GM19035 (cell line): ENCODE measurements around the gene CARMIL3.
"Not testable (repeated sequence)": the region's sequence is repeated elsewhere in the genome, so short reads cannot be mapped to it uniquely, and the experiment has no call there.

Experiments used
- ATAC-seq: cut with Tn5 transposase; IDR thresholded peaks from one replicate; pipeline ENCODE4 v1.9.1; 2021; ENCODE audit not compliant: unreplicated experiment

Gene CARMIL3

DNA sequence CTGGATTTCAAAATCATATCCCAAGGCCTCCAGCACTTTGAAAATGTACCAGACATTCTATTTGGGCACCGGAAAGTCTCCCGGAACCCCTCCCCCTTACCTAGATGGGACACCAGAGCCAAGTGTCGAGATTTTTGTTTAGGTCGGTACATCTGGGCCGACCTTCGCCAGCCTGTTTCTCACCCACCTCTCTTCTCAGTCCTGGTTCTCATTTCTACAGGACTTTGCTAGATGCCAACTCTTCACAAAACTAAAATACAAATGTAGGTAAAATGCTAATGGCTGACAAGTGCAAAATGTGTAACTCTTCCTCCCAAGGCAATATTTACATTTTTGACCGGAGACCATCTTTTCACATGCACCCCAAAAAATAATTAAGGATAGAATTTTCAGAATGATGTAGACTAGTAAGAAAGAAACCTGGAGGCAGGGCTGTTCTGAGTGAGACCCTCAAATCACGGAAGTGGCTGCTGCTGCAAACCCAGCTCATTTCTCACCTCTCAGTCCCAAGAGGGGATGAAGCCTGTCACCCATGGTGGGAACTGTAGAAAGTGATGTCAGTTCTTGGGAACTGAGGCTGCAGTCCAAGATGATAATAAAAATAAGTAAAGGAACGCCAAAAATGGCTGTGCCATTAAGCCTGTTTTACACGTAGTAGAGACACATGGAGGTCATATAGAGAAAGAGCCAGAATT, 14.7 kb upstream of the CARMIL3 start:
- ATAC-seq, result not testable (repeated sequence)

DNA sequence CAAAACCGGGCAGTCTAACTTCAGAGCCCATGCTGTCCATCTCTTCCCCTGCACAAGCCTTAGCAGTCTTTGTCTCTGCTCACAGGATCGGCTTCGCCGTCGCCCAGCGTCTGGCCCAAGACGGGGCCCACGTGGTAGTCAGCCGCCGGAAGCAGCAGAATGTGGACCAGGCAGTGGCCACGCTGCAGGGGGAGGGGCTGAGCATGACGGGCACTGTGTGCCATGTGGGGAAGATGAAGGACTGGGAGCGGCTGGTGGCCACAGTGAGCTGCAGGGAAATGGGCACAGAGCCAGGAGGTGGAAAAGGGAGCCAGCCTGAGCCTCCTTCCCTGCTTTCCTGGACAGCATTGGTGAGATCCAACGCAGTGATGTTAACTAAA, 14.2 kb upstream of the CARMIL3 start:
- ATAC-seq, result no peak

DNA sequence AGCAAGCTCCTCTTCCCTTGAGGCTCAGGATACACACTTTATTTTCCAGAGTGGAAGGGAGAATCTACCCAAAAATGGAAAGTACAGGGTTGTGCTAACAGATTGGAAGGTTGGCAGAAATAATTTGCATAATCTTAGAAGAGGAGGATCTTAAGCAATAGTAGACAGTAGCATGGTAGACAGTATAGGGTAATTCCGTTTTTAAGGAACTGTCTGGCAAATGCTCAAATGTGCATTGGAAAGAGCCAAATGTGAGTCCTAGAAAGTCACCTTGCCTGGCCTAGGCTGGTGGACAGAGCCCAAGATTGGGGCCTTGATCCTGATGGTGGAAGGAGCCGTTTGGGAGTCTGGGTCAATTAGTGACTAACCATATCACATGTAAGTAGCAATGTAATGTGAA, 13.1 kb upstream of the CARMIL3 start:
- ATAC-seq, result no peak

DNA sequence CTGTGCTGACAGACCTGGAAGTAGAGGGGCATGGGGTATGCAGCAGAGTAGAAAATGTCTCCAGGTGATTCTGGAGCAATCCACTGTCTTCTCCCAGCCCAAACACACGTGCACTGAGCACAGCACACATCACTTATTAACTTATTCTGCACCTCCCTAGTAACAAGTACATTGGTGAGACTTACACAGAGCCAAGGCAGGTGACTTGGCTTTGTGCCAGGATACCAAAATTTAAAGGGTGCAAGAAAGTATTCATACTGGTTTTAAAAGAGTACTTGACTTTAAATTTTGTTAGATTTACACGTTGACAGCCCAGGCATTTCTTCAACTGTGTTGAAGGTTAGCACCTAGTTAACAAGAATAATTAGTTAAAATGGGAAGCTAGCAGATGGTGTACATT, 11.1 kb upstream of the CARMIL3 start:
- no peak for ATAC-seq

DNA sequence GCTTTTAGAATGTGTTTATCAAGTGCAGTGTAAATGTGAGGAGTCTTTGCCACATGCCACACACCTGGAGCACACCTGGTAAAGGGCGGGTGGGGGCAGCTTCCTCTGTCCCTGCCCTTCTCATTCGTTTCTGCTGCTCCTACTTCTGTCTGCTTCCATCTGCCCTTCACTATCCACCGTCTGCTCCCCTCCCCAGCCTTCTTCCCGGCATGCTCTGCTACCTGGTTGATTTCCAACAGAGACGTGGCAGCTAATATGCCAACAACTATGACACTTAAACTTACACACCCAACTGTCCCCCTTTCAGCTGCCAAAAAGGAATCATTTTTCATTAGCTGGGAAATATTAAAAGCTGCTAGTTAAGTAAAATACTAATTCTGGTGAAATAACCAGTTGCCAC, 9.1 kb upstream of the CARMIL3 start:
- no peak for ATAC-seq

DNA sequence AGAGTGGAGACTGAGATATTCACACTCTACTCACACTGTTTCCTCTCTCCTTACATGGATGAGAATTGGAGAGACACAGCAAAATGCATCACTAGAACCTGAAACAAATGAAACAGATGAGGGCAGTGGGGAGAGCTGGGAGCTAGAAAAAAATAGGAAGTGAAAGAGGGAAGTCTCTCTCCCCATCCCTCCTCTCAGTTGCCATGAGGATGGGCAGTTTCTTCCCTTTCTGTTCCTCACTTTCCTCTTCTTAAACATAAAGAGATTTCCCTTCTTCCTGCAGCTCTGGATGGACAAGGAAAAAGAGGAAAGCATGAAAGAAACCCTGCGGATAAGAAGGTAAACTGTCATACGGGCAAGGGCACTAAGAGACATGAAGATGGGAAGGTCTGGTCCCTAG, 2.8 kb upstream of the CARMIL3 start:
- not testable (repeated sequence) for ATAC-seq

DNA sequence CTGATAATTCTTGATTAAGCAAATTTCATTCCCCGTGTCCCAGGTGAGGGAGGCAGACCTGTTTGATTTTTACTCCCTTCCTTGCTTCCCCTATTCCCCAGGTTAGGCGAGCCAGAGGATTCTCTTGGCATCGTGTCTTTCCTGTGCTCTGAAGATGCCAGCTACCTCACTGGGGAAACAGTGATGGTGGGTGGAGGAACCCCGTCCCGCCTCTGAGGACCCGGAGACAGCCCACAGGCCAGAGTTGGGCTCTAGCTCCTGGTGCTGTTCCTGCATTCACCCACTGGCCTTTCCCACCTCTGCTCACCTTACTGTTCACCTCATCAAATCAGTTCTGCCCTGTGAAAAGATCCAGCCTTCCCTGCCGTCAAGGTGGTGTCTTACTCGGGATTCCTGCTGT, 1.1 kb upstream of the CARMIL3 start:
- not testable (repeated sequence) for ATAC-seq

DNA sequence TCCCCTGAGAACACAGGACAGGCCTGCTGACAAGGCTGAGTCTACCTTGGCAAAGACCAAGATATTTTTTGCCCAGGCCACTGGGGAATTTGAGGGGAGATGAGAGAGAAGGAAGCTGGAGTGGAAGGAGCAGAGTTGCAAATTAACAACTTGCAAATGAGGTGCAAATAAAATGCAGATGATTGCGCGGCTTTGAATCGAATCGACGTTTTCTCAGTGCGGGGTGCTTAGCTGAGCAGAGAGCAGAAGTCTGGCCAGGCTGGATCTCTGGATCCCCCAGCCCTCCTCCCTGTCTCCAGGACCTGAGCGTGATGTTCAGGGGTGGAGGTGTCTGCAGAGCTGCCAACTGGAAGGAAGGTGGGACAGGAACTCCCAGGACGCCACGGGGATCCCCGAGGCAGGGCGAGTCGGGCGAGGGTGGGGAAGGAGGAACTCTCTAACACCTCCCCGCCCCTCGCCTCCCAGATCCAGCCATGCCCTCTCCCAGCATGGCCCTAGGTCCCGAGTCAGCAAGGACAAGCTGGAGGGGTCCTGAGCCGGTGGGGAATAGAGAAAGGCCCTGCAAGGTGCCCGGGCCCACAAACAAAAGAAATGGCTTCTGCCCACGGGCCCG, 527 bp upstream of the CARMIL3 start:
- peak; percentile 12 for ATAC-seq

DNA sequence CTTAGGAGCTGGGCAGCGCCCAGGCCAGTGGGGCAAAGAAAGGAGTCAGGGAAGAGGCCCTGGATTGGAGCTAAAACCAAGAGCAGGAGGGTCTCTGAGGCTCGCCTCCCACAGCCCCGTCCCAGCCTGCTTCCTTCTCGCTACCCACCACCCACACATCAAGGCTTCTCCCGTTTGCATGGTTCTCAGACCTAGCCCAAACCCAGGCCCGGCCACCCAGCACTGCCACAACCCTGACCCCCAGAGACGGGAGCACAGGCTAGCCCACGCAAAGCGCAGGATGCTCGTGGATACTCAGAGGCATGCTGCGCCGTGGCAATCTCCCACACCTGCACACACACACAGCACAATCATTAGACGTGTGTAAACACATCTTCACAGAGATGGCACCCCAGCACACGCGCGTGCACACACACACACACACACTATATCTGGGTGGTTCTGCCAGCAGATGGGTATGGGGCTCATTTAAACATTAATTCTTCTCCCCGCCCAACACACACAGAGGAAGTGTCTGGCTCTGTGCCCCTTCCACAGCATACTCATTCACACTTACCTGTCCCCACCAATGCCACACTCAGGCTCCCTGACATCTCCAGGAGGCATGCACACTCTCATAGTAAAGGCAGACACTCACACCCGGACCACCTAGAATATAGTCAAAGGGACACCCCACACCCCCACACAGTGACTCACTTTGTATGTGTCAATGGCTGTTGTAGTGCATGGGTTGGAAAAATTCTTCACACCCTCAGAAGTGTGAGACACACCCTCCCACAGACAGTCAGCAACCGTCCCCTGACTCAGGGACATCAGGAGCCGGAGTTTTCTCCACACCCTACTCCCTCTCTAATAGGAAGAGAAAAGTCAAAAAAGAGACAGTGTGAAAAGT, 1.1 kb downstream of the CARMIL3 start:
- ATAC-seq, result no peak

DNA sequence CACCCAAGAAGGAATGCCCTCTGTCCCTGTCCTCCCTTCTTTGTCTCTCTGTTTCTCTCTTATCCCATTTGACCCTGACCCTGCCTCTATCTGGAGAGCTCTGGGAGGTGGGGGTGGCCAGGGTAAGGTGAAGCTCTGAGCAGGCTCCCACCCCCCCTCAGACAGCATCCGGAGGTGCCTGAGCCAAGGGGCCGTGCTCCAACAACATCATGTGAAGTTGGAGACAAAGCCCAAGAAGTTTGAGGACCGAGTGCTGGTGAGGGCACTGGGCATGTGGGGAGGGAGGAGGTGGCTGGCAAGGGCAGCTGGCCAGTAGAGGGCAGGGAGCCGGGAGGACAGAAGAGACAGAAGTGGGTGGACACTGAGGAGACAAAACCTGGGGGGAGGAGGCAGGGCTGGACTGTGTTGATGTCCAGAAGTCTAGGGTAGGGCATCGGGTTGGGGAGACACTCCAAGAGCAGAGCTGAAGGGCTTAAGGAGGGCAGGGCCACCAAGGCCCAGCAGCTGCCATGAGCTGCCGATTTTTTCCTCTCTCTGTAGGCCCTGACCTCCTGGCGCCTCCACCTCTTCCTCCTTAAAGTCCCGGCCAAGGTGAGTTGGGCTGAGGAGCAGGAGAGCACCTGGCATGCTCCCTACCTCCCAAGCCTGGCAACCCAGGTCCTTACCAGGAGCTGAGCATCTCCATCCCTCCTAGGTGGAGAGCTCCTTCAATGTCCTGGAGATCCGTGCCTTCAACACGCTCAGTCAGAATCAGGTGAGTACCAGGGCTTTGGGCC, 1.9 kb downstream of the CARMIL3 start:
- no peak for ATAC-seq

DNA sequence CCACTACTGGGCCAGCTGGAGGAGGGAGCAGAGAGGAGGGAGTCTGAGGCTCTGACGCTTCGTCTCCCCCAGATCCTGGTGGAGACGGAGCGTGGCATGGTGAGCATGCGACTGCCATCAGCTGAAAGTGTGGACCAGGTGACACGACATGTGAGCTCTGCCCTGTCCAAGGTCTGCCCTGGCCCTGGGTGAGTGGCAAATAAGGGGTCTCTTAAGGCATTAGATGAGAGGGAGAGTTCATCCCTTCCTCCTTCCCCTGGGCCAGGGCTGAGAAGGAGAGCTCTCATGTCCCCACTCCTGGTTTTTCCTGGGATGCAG, 2.5 kb downstream of the CARMIL3 start:
- no peak for ATAC-seq

DNA sequence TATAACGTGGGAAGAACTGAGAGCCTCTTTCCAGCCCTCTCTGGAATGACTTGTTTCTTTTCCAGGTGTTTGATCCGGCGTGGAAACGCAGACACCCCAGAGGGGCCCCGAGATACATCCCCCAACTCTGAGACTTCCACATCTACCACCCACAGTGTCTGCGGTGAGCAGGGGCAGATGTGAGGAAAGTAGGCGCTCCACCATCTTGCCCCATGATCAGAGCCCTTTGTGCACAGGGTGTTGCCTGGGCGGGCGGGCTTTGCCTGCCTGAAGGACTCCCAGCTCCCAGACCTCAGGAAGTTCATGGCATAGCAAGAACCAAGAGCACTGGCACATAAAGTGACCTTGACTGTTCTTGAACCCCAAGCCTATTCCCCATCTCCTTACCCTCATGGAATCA, 2.8 kb downstream of the CARMIL3 start:
- no peak for ATAC-seq

DNA sequence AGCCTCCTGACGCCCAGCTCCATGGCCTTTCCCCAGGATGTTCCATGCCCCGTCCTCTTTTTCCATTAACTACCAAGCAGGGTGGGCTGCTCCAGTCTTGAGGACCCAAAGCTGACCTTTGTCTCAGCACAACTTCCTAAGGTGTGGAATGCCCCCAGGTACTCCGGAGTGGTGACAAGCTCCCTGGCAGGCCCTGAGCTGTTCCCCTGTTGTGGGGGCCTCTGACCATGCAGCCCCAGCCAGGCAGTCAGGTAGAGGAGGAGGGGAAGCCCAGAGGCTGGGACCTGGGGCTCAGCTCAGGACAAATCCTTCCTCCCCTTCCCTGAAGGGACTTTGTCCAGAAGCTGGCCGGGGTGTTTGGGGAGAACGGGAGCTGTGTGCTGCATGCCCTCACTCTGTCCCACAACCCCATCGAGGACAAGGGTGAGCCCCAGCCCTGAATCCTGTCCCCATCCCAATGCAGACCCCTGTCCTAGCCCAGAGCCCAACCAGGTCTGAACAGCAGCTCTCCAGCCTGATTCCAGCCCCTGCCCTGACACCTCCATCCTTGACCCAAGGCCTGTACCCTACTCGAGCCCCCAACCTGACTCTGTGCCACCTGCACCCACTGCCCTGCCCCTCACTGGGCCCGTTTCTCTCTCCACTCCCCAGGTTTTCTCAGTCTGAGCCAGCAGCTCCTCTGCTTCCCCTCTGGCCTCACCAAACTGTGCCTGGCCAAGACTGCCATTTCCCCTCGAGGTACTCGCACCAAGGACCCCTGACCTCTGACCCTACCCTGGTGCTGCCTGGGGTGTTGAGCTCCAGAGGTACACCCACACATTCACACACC, 4.4 kb downstream of the CARMIL3 start:
- no peak for ATAC-seq

DNA sequence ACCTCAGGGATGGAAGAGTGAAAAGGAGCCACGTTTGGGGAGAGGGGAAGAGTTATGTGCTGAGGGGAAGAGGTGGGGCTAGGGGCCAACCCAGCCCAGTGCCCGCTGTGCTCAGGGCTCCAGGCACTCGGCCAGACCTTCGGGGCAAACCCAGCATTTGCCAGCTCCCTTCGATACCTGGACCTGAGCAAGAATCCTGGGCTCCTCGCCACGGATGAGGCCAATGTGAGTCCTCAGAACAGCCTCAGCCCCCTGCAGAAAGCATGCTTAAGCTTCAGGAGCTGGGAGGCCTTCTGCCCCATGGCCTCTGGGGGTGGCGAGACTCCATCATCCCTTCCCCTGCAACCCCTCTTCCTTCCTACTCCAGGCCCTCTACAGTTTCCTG, 5.0 kb downstream of the CARMIL3 start:
- ATAC-seq, result no peak

DNA sequence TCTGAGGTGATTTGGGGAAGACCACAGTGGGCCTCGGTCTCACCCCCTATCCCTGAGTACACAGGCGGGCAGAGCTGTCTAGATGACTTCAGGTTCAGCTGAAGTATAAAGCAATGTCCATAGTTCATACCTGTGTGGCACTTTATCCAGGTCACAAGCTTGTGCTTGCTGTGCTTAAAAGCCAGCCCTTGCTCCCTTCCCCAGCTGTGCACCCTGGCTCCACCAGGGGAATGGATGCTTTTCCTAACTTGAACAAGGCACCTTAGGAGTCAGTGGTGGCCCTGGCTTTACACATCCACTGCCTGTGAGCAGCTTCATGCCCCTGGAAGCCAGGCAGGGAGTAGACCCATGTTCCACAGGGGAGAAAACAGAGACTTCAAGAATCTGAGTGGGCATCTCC, 5.5 kb downstream of the CARMIL3 start:
- no peak for ATAC-seq

DNA sequence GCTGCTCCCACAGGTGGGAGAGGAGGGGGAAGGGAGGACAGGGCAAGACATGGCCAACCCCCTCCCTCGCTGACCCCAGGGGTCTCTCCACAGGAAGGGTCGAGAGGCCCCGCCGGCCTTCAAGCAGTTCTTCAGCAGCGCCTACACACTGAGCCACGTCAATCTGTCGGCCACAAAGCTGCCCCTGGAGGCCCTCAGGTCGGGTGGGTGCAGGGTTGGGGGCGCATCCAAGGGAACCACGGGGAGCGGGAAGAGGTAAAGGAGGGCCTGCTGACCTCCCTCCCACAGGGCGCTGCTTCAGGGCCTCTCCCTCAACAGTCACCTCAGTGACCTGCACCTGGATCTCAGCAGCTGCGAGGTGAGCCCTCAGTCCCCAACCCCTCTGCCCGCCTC, 6.1 kb downstream of the CARMIL3 start:
- ATAC-seq, result no peak

DNA sequence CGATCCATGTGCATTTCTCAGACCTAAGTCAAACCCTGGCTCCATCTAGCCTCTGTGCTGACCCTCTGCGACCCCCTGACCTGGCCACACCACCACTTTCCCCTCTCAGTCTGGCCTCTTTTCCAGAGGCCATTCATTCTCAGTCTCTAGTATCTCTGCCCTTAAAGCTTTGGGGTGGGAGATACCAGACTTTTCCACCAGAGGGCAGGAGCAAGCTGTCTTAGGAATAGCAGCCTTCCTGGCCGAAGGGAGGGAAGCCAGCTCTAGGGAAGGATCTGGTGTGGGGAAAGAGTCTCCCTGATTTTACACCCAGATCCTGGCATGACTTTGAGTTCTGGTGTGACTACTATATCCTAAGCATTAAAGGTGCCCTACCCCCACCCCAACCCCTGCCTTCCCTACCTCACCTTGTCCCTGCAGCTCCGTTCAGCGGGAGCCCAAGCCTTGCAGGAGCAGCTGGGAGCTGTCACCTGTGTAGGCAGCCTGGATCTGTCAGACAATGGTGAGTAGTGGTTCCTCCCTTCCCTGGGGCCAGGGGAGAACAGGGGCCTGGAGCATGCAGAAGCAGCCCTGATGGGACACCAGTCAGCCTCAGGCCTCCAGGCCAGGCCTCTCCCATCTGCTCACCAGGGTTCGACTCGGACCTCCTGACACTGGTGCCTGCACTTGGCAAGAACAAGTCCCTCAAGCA, 6.6 kb downstream of the CARMIL3 start:
- peak; percentile 68 for ATAC-seq

DNA sequence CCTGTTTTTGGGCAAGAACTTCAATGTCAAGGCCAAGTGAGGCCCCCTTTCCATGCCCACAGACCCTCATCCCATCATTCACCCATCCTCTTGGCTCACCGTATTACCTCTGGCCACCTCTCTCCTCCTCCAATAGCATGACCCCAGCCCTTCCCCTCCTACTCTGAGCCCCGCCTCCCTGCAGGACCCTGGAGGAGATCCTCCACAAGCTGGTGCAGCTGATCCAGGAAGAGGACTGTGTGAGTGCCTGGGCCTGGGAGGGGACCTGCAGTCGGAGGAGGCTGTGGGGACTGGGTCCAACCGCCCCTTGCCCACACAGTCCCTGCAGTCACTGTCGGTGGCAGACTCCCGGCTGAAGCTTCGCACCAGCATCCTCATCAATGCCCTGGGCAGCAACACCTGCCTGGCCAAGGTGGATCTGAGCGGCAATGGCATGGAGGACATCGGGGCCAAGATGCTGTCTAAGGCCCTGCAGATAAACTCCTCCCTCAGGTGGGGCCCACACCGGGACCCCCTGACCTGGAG, 7.2 kb downstream of the CARMIL3 start:
- ATAC-seq, result no peak

DNA sequence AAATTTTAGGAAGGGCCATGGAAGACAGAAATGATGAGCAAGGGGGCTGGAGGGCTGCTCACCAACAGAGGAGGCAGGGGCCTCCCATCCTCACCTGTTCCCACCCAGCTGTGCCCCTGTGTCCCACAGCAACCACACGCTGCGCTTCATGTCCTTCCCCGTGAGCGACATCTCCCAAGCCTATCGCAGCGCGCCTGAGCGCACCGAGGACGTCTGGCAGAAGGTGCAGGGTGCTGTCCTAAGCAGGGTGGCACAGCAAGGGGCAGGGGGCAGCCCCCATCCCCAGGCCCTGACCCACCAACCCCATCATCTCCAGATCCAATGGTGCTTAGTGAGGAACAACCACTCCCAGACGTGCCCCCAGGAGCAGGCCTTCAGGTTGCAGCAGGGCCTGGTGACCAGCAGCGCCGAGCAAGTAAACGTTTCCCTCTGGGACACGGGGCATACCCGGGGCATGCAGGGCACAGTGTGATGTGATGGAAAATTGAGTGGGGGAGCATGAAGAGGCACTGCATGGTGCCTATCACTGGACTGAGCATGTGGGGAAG, 8.1 kb downstream of the CARMIL3 start:
- ATAC-seq, result no peak

DNA sequence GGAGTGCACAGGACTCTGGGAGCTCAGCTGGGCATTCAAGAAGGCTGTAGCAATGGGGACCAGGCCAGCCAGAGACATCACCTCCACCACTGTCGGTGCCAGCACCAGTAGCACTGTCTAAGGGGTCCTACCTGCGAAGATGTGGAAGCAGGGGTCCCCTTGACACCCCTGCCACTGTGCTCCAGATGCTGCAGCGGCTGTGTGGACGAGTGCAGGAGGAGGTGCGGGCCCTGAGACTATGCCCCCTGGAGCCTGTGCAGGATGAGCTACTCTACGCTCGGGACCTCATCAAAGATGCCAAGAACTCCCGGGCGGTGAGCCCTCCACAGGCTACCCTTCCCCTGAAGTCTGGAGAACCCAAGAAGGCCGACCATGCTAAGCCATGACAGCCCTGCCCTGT, 8.6 kb downstream of the CARMIL3 start:
- no peak for ATAC-seq
